ENCODE data around the gene UFC1. TPM values are rescaled to one million over a fixed set of nuclear protein-coding genes. Genes with fewer than 3 reads are reported as not detected.

UFC1 gene
- total and polyA plus RNA-seq, 2 of the 13 experiments (the other 11 are each of a cell fraction or from before 2014, with no cell fraction given): 72.8 to 85.2 TPM

DNA sequence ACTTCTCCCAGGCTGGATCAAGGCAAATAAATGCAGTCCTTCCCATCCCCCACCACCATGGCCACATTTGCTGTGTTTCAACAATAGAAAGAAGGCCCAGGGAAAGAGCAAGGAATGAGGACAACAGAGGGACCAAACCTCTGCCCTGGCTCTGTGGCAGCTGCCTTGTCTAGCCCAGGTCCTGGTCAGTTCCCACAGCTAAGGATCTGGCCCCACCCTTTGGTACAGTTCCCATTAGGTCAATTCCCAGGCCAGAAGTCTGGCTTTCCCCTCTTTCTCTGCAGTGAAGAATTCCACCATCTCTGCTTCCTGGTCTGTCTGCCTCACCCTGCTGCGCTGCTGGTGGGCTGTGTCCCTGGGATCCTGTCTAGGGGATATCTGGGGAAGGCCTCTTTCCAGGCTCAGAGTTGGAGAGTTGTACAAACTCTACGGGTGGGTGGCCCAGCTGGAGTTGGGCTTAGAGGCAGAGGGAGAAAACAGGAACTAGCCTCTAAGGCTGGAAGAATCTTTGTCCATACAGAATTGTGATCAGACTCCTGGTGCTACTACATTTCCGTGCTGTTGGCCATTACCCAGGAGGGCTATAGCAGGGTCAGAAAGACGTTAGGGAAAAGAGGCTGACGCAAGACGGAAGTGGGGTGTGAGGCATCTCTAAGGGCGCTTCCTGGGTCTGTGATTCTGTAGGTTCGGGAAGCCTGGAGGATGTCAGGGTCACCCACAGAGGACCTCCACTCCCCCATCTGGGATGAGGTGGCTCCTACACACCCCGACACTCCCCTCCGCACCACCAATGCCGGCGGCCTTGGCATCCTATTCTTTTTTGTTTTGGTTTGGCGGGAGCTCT lies 47.4 kb downstream of the UFC1 start (continued):
- TF ChIP-seq ZNF281 (CRISPR knock-in tag; IDR thresholded peaks at IDR 0.05; ENCODE audit: borderline replicate concordance) (peak; percentile 79), ZNF451 (CRISPR knock-in tag; IDR thresholded peaks at IDR 0.05) (0 out of 2 replicates have a peak, but pooled peaks have one; percentile 51), ZNF160 (CRISPR knock-in tag; IDR thresholded peaks at IDR 0.05) (no peak), HDAC1 (CRISPR knock-in tag; IDR thresholded peaks at IDR 0.05) (peak; percentile 17; the same call in 1 of the 2 replicates), ZNF496 (CRISPR knock-in tag; IDR thresholded peaks at IDR 0.05; ENCODE audit: insufficient replicate concordance) (no peak), ZNF335 (CRISPR knock-in tag; IDR thresholded peaks at IDR 0.05) (no peak), ZNF644 (CRISPR knock-in tag; IDR thresholded peaks at IDR 0.05; ENCODE audit: low read depth) (no peak), NR2C2 (CRISPR knock-in tag; IDR thresholded peaks at IDR 0.05; ENCODE audit: borderline replicate concordance) (no peak), ATAD3A (CRISPR knock-in tag; IDR thresholded peaks at IDR 0.05) (no peak), DMTF1 (CRISPR knock-in tag; IDR thresholded peaks at IDR 0.05) (no peak), ZNF431 (CRISPR knock-in tag; IDR thresholded peaks at IDR 0.05; ENCODE audit: borderline replicate concordance, low read depth) (no peak), ERF (CRISPR knock-in tag; IDR thresholded peaks at IDR 0.05) (no peak), SKI (IDR thresholded peaks at IDR 0.05; ENCODE audit: partially characterized antibody) (no peak), ZNF7 (CRISPR knock-in tag; IDR thresholded peaks at IDR 0.05) (no peak), TEAD3 (CRISPR knock-in tag; optimal IDR thresholded peaks at IDR 0.05; ENCODE audit: borderline replicate concordance) (no peak), PRPF4 (IDR thresholded peaks at IDR 0.05; ENCODE audit: low read depth, low read length, poor library complexity, severe bottlenecking) (no peak), AHR (CRISPR knock-in tag; IDR thresholded peaks at IDR 0.05) (no peak), DPF2 (CRISPR knock-in tag; IDR thresholded peaks at IDR 0.05; ENCODE audit: borderline replicate concordance, low read depth) (no peak), ETV5 (CRISPR knock-in tag; IDR thresholded peaks at IDR 0.05; ENCODE audit: borderline replicate concordance) (no peak), ZNF256 (CRISPR knock-in tag; conservative IDR thresholded peaks at IDR 0.05) (no peak), U2AF1 (optimal IDR thresholded peaks at IDR 0.05; ENCODE audit: low read depth, low read length) (no peak)
- TF ChIP-seq, protein P1, sequence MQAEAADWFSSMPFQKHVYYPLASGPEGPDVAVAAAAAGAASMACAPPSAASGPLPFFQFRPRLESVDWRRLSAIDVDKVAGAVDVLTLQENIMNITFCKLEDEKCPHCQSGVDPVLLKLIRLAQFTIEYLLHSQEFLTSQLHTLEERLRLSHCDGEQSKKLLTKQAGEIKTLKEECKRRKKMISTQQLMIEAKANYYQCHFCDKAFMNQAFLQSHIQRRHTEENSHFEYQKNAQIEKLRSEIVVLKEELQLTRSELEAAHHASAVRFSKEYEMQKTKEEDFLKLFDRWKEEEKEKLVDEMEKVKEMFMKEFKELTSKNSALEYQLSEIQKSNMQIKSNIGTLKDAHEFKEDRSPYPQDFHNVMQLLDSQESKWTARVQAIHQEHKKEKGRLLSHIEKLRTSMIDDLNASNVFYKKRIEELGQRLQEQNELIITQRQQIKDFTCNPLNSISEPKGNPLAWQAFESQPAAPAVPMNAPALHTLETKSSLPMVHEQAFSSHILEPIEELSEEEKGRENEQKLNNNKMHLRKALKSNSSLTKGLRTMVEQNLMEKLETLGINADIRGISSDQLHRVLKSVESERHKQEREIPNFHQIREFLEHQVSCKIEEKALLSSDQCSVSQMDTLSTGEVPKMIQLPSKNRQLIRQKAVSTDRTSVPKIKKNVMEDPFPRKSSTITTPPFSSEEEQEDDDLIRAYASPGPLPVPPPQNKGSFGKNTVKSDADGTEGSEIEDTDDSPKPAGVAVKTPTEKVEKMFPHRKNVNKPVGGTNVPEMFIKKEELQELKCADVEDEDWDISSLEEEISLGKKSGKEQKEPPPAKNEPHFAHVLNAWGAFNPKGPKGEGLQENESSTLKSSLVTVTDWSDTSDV (CRISPR knock-in tag; IDR thresholded peaks at IDR 0.05): no peak

Data from HepG2 (cell line).